Bronchial epithelial cell (primary cell): Measurements from ENCODE around the gene RAB43. TPM values are rescaled to one million over a fixed set of nuclear protein-coding genes. Genes with fewer than 3 reads are reported as not detected.

Experiments
- DNase-seq: peaks from one replicate; pipeline ENCODE4 v3.0.0-alpha.2; 2010; ENCODE audit warnings: low read depth
- FAIRE-seq: peaks from 2 replicates; lab custom pipeline; 2011; peaks lifted over from hg19 to GRCh38; lab: Jason Lieb, UNC
- H3K27me3 ChIP-seq: 2 replicates; pipeline ENCODE4 v1.5.1; 2011; ENCODE audit warnings: low read length; ENCODE audit not compliant: control insufficient read depth, insufficient read depth
- H3K36me3 ChIP-seq: 2 replicates; pipeline ENCODE4 v1.5.1; 2011; ENCODE audit warnings: low read length; ENCODE audit not compliant: control insufficient read depth, insufficient read depth
- H3K4me3 ChIP-seq: 2 replicates; pipeline ENCODE4 v1.5.1; 2011; ENCODE audit warnings: mild to moderate bottlenecking, low read depth, low read length, control low read depth
- total RNA-seq: library from RNA; depleted of rRNA; stranded (reverse); fragments of >200 nt; gene quantifications from 2 replicates; pipeline ENCODE4 v1.2.1, GENCODE V29; 2014
- TF ChIP-seq, protein P1 (sequence below): IDR thresholded peaks from 2 replicates; pipeline ENCODE4 v1.5.1; 2011; ENCODE audit warnings: mild to moderate bottlenecking, moderate library complexity, low read length, control low read depth, inconsistent platforms; ENCODE audit not compliant: insufficient read depth, severe bottlenecking

The RAB43 gene
- total RNA-seq, 1 donor from 2014 or later = 15.0 TPM

DNA sequence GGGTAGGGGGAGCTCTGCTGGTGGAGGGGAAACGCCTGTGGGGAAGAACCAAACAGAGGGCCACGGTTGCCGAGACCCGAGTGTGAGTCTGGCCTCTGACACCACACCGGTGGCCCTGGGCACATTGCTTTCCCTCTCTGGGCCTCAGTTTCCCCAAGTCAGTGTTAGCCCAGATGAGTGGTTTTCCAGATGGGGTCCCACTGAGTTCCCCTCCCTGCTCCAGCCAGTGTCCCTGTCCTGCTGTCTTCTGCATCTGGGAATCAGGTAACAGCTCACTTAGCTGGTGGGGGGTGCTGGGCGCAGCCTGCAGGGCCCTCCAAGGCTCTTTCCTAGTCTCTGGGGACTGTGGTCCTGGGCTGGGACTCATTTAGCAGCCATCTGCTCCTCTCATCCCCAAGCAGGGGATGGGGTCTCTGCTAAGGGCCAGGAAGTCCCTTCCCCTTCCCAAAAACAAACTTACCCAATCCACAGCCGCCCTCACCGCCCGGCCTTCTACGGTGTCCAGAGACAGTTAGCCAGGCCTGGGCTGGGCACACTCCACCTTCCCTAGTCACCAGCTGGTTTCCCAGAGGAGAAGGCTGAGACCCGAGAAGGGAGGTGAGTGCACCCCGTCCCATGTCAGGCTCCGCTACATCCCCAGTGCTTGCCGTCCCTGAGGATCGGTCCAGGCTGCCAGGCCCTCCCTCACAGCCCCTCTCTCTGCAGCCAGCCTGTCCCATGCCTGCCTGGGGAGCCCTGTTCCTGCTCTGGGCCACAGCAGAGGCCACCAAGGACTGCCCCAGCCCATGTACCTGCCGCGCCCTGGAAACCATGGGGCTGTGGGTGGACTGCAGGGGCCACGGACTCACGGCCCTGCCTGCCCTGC, 60.3 kb downstream of the RAB43 start:
- Histone ChIP-seq H3K27me3 (no peaks in the 10 kb centered on the region), H3K4me3 (no peak overlapping the region), H3K36me3 (no peaks in the 10 kb centered on the region)
- DNase-seq (no peak), FAIRE-seq (peak; percentile 75)
- TF ChIP-seq, protein P1, sequence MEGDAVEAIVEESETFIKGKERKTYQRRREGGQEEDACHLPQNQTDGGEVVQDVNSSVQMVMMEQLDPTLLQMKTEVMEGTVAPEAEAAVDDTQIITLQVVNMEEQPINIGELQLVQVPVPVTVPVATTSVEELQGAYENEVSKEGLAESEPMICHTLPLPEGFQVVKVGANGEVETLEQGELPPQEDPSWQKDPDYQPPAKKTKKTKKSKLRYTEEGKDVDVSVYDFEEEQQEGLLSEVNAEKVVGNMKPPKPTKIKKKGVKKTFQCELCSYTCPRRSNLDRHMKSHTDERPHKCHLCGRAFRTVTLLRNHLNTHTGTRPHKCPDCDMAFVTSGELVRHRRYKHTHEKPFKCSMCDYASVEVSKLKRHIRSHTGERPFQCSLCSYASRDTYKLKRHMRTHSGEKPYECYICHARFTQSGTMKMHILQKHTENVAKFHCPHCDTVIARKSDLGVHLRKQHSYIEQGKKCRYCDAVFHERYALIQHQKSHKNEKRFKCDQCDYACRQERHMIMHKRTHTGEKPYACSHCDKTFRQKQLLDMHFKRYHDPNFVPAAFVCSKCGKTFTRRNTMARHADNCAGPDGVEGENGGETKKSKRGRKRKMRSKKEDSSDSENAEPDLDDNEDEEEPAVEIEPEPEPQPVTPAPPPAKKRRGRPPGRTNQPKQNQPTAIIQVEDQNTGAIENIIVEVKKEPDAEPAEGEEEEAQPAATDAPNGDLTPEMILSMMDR = no peak

DNA sequence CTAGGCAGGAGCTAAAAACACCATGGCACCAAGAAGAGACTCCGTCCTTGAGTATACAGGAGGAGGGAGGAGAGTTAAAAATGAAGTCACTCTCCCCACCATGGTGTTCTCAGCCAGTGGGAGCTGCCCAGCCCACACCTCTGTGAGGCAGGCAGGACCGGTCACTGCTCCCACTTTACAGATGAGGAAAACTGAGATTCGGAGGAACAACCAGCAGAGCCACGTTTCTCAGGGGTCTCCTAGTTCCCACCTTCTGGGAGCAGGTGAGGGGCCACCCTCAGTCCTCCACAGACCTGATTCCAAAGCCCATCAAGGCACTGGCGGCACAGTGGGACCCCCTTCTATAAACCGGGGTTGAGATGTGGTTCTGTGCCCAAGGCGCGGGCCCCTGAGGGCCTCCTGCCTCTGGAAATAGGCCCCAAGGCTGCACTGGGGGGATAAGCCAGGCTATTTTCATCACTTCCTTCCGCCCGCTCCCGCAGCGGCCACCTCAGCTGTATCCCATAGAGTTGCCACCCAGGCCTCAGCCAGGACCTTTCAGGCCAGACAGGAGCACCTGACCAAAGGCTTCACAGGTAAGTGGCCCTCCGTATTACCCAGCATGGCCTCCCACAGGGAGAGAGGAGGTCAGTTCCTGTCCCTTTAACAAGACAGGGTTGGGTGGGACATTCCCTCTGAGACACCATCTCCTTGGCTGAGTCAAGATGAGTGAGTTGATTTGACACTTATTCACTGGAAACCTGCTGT, 61.2 kb downstream of the RAB43 start, which contains the start of gene GP9:
TSS of gene GP9 (plus strand) at position 504 of the 747 bp plus-strand sequence. CDS start 961 bp downstream, outside the sequence.
- Histone ChIP-seq H3K4me3 (no peak within 1 kb of the TSS), H3K27me3 (no peaks in the 10 kb centered on the region), H3K36me3 (no peaks in the 10 kb centered on the region)
- FAIRE-seq = no peak
- DNase-seq = no peak
- TF ChIP-seq, protein P1 = no peak

DNA sequence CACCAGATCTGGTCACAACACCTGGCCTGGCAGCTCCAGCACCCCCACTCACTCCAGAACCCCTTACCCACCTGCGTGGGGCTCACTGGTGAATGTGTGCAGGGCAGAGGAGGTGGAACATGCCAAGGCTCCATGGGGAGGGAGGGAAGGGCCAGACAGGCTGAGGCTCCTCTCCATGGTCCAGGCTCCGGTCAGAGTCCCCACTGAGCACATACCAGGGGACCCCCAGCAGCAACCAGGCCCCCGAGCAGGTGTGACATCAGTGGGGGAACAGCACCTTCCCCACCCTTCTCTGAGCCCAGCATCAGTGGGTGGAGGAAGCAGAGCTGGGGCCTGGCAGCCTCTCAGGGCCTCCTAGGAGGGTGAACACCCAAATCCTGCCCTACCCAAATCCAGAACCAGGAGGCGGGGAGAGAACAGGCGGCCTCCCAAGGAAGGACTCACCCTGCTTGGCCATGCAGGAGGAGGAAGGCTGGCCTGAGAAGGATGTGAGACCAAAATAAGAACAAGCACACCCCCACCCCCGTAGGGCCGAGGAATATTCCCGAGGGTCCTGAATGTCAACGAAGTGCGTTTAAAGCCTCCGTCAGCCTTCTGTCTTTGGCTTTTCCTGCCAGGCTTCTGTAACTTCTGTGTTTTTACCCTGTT, 62.2 kb downstream of the RAB43 start:
- DNase-seq (no peak), FAIRE-seq (no peak)
- no peaks in the 10 kb centered on the region for H3K36me3 ChIP-seq
- TF ChIP-seq, protein P1 = no peak
- H3K27me3 ChIP-seq = no peaks in the 10 kb centered on the region
- no peak overlapping the region for H3K4me3 ChIP-seq

DNA sequence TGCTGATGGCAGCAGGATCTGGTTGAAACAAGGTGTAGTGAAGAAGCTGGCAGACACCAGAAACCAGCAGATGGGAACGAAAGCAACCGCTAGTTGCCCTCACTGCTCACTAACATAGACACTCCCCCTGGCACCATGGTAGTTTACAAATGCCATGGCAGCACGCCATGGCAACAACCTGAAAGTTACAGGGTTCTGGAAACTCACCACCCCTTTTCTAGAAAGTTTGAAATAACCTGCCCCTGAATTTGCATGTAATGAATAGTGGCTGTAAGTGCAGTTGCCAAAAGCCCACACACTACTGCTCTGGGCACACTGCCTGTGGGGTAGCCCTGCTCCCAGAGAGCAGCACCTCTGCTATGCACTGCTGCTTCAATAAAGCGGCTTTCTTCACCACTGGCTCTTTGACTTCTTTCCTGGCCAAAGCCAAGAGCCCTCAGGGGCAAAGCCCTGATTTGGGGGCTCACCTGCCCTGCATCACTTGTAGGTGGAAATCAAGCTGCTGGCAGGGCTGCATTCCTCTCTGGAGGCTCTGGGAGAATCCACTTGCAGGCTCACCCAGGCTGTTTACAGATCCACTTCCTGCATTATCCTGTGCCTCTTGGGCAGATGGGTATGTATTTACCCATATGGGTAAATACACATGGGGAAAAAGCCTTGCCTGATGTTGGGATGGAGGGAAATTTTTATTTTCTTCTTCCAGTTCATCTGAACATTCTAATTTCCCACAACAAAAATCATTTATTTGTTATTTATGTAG, 63.0 kb downstream of the RAB43 start:
- TF ChIP-seq, protein P1 = no peak
- FAIRE-seq (no peak), DNase-seq (peak; percentile 10)
- Histone ChIP-seq H3K4me3 (no peak overlapping the region), H3K36me3 (no peaks in the 10 kb centered on the region), H3K27me3 (no peaks in the 10 kb centered on the region)

DNA sequence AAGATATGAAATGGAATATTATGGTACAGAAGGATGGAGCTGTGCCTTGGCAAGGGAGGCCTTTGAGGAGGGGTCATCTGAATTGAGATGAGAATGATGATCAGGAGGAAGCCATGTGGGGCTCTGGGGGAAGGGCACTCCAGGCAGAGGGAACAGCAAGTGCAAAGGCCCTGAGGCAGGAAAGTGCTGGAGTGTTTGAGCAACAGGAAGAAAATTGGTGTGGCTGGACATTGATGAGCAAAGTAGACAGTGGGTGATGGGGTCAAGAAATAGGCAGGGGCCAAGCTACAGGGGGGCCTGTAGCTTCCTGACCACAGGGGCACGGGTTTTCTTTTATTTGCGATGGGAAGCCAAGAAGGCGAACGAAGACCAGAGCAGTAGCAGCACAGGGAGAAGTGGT, 64.4 kb downstream of the RAB43 start:
- H3K36me3 ChIP-seq = no peaks in the 10 kb centered on the region
- no peak overlapping the region for H3K4me3 ChIP-seq
- TF ChIP-seq, protein P1 = no peak
- DNase-seq (no peak), FAIRE-seq (no peak)
- no peaks in the 10 kb centered on the region for H3K27me3 ChIP-seq
